ENCODE data around the gene CYSLTR2.

The CYSLTR2 gene

GRCh38 chr13:48631441-48631840 lies 22.3 kb upstream of the CYSLTR2 start:
- Histone ChIP-seq H3K36me3 (ENCODE audit: control insufficient read depth, insufficient read depth, low read length) (no peaks in the 10 kb centered on the region), H3K4me3 (ENCODE audit: low read length) (no peak overlapping the region), H3K9ac (ENCODE audit: low read length) (no peak overlapping the region), H3K27ac (ENCODE audit: low read depth, low read length) (no peak overlapping the region), H3K4me1 (ENCODE audit: control insufficient read depth, insufficient read depth, low read length) (no peaks in the 10 kb centered on the region), H3K27me3 (ENCODE audit: control insufficient read depth, insufficient read depth, low read length) (no peaks in the 10 kb centered on the region)

GRCh38 chr13:48633700-48634099 lies 20.0 kb upstream of the CYSLTR2 start:
- Histone ChIP-seq H3K27me3 (ENCODE audit: control insufficient read depth, insufficient read depth, low read length) (no peaks in the 10 kb centered on the region), H3K4me3 (ENCODE audit: low read length) (no peak overlapping the region), H3K27ac (ENCODE audit: low read depth, low read length) (no peak overlapping the region), H3K4me1 (ENCODE audit: control insufficient read depth, insufficient read depth, low read length) (no peaks in the 10 kb centered on the region), H3K36me3 (ENCODE audit: control insufficient read depth, insufficient read depth, low read length) (no peaks in the 10 kb centered on the region), H3K9ac (ENCODE audit: low read length) (no peak overlapping the region)

GRCh38 chr13:48634636-48635035 lies 19.1 kb upstream of the CYSLTR2 start:
- Histone ChIP-seq H3K27me3 (ENCODE audit: control insufficient read depth, insufficient read depth, low read length) (no peaks in the 10 kb centered on the region), H3K4me3 (ENCODE audit: low read length) (no peak overlapping the region), H3K4me1 (ENCODE audit: control insufficient read depth, insufficient read depth, low read length) (no peaks in the 10 kb centered on the region), H3K9ac (ENCODE audit: low read length) (no peak overlapping the region), H3K36me3 (ENCODE audit: control insufficient read depth, insufficient read depth, low read length) (no peaks in the 10 kb centered on the region), H3K27ac (ENCODE audit: low read depth, low read length) (no peak overlapping the region)

GRCh38 chr13:48635478-48635877 lies 18.3 kb upstream of the CYSLTR2 start:
- no peaks in the 10 kb centered on the region for H3K4me1 ChIP-seq (ENCODE audit: control insufficient read depth, insufficient read depth, low read length)
- H3K27ac ChIP-seq (ENCODE audit: low read depth, low read length) = no peak overlapping the region
- no peak overlapping the region for H3K4me3 ChIP-seq (ENCODE audit: low read length)
- no peaks in the 10 kb centered on the region for H3K27me3 ChIP-seq (ENCODE audit: control insufficient read depth, insufficient read depth, low read length)
- no peak overlapping the region for H3K9ac ChIP-seq (ENCODE audit: low read length)
- H3K36me3 ChIP-seq (ENCODE audit: control insufficient read depth, insufficient read depth, low read length) = no peaks in the 10 kb centered on the region

- Histone ChIP-seq H3K27me3 (ENCODE audit: control insufficient read depth, insufficient read depth, low read length) (no peaks in the 10 kb centered on the region), H3K27ac (ENCODE audit: low read depth, low read length) (no peak overlapping the region), H3K9ac (ENCODE audit: low read length) (no peak overlapping the region), H3K36me3 (ENCODE audit: control insufficient read depth, insufficient read depth, low read length) (no peaks in the 10 kb centered on the region), H3K4me1 (ENCODE audit: control insufficient read depth, insufficient read depth, low read length) (no peaks in the 10 kb centered on the region), H3K4me3 (ENCODE audit: low read length) (no peak overlapping the region)
These were observed 17.2 kb upstream of the CYSLTR2 start for GRCh38 chr13:48636550-48636949.

- no peaks in the 10 kb centered on the region for H3K27me3 ChIP-seq (ENCODE audit: control insufficient read depth, insufficient read depth, low read length)
- H3K27ac ChIP-seq (ENCODE audit: low read depth, low read length) = no peak overlapping the region
- H3K4me1 ChIP-seq (ENCODE audit: control insufficient read depth, insufficient read depth, low read length) = no peaks in the 10 kb centered on the region
- no peak overlapping the region for H3K9ac ChIP-seq (ENCODE audit: low read length)
- H3K4me3 ChIP-seq (ENCODE audit: low read length) = no peak overlapping the region
- no peaks in the 10 kb centered on the region for H3K36me3 ChIP-seq (ENCODE audit: control insufficient read depth, insufficient read depth, low read length)
These were observed 16.1 kb upstream of the CYSLTR2 start for GRCh38 chr13:48637601-48638000.

GRCh38 chr13:48640767-48641166 lies 13.0 kb upstream of the CYSLTR2 start:
- no peak overlapping the region for H3K4me3 ChIP-seq (ENCODE audit: low read length)
- H3K9ac ChIP-seq (ENCODE audit: low read length) = no peak overlapping the region
- H3K27ac ChIP-seq (ENCODE audit: low read depth, low read length) = no peak overlapping the region
- no peaks in the 10 kb centered on the region for H3K27me3 ChIP-seq (ENCODE audit: control insufficient read depth, insufficient read depth, low read length)
- no peaks in the 10 kb centered on the region for H3K36me3 ChIP-seq (ENCODE audit: control insufficient read depth, insufficient read depth, low read length)
- H3K4me1 ChIP-seq (ENCODE audit: control insufficient read depth, insufficient read depth, low read length) = no peaks in the 10 kb centered on the region

GRCh38 chr13:48641404-48641803 lies 12.3 kb upstream of the CYSLTR2 start:
- H3K9ac ChIP-seq (ENCODE audit: low read length) = no peak overlapping the region
- H3K27me3 ChIP-seq (ENCODE audit: control insufficient read depth, insufficient read depth, low read length) = no peaks in the 10 kb centered on the region
- H3K36me3 ChIP-seq (ENCODE audit: control insufficient read depth, insufficient read depth, low read length) = no peaks in the 10 kb centered on the region
- H3K4me1 ChIP-seq (ENCODE audit: control insufficient read depth, insufficient read depth, low read length) = no peaks in the 10 kb centered on the region
- H3K27ac ChIP-seq (ENCODE audit: low read depth, low read length) = no peak overlapping the region
- no peak overlapping the region for H3K4me3 ChIP-seq (ENCODE audit: low read length)

- no peak overlapping the region for H3K27ac ChIP-seq (ENCODE audit: low read depth, low read length)
- H3K9ac ChIP-seq (ENCODE audit: low read length) = no peak overlapping the region
- no peaks in the 10 kb centered on the region for H3K36me3 ChIP-seq (ENCODE audit: control insufficient read depth, insufficient read depth, low read length)
- no peak overlapping the region for H3K4me3 ChIP-seq (ENCODE audit: low read length)
- no peaks in the 10 kb centered on the region for H3K27me3 ChIP-seq (ENCODE audit: control insufficient read depth, insufficient read depth, low read length)
- H3K4me1 ChIP-seq (ENCODE audit: control insufficient read depth, insufficient read depth, low read length) = no peaks in the 10 kb centered on the region
These were observed 11.7 kb upstream of the CYSLTR2 start for GRCh38 chr13:48642061-48642460.

- no peaks in the 10 kb centered on the region for H3K36me3 ChIP-seq (ENCODE audit: control insufficient read depth, insufficient read depth, low read length)
- H3K4me1 ChIP-seq (ENCODE audit: control insufficient read depth, insufficient read depth, low read length) = no peaks in the 10 kb centered on the region
These were observed 10.6 kb upstream of the CYSLTR2 start for GRCh38 chr13:48643159-48643558.

GRCh38 chr13:48644141-48644540 lies 9.6 kb upstream of the CYSLTR2 start:
- Histone ChIP-seq H3K9ac (ENCODE audit: low read length) (no peak overlapping the region), H3K27ac (ENCODE audit: low read depth, low read length) (no peak overlapping the region), H3K36me3 (ENCODE audit: control insufficient read depth, insufficient read depth, low read length) (no peaks in the 10 kb centered on the region), H3K27me3 (ENCODE audit: control insufficient read depth, insufficient read depth, low read length) (no peaks in the 10 kb centered on the region), H3K4me1 (ENCODE audit: control insufficient read depth, insufficient read depth, low read length) (no peaks in the 10 kb centered on the region), H3K4me3 (ENCODE audit: low read length) (no peak overlapping the region)

More at GRCh38 chr13:48643159-48643558, 10.6 kb upstream of the CYSLTR2 start:
- Histone ChIP-seq H3K9ac (ENCODE audit: low read length) (no peak overlapping the region), H3K27ac (ENCODE audit: low read depth, low read length) (no peak overlapping the region), H3K27me3 (ENCODE audit: control insufficient read depth, insufficient read depth, low read length) (no peaks in the 10 kb centered on the region), H3K4me3 (ENCODE audit: low read length) (no peak overlapping the region)

GRCh38 chr13:48644951-48645350 lies 8.8 kb upstream of the CYSLTR2 start:
- no peak overlapping the region for H3K9ac ChIP-seq (ENCODE audit: low read length)
- no peak overlapping the region for H3K27ac ChIP-seq (ENCODE audit: low read depth, low read length)
- no peak overlapping the region for H3K4me3 ChIP-seq (ENCODE audit: low read length)
- no peaks in the 10 kb centered on the region for H3K27me3 ChIP-seq (ENCODE audit: control insufficient read depth, insufficient read depth, low read length)
- no peaks in the 10 kb centered on the region for H3K4me1 ChIP-seq (ENCODE audit: control insufficient read depth, insufficient read depth, low read length)
- no peaks in the 10 kb centered on the region for H3K36me3 ChIP-seq (ENCODE audit: control insufficient read depth, insufficient read depth, low read length)

GRCh38 chr13:48645845-48646244 lies 7.9 kb upstream of the CYSLTR2 start:
- Histone ChIP-seq H3K36me3 (ENCODE audit: control insufficient read depth, insufficient read depth, low read length) (no peaks in the 10 kb centered on the region), H3K4me3 (ENCODE audit: low read length) (no peak overlapping the region), H3K27me3 (ENCODE audit: control insufficient read depth, insufficient read depth, low read length) (no peaks in the 10 kb centered on the region), H3K27ac (ENCODE audit: low read depth, low read length) (no peak overlapping the region), H3K4me1 (ENCODE audit: control insufficient read depth, insufficient read depth, low read length) (no peaks in the 10 kb centered on the region), H3K9ac (ENCODE audit: low read length) (no peak overlapping the region)
